Epithelial cell of proximal tubule (primary cell): ENCODE results near the gene CDK2AP2. TPM values are rescaled to one million over a fixed set of nuclear protein-coding genes. Genes with fewer than 3 reads are reported as not detected.
"Not testable (repeated sequence)": the region's sequence is repeated elsewhere in the genome, so short reads cannot be mapped to it uniquely, and the experiment has no call there.

Experiments used
- DNase-seq: peaks from one replicate; pipeline ENCODE4 v3.0.0-alpha.2; 2011; ENCODE audit warnings: low read depth
- H3K4me3 ChIP-seq: 2 replicates; pipeline ENCODE4 v1.5.1; 2011; ENCODE audit warnings: low read depth, mild to moderate bottlenecking, low read length
- CTCF ChIP-seq: conservative IDR thresholded peaks from 2 replicates; pipeline ENCODE4 v1.5.1; 2012; ENCODE audit warnings: low read depth, mild to moderate bottlenecking, low read length
- total RNA-seq: library from RNA; depleted of rRNA; stranded (reverse); fragments of >200 nt; gene quantifications from 2 replicates; pipeline ENCODE4 v1.2.3, GENCODE V29; 2015

CDK2AP2 gene
- total RNA-seq, 1 donor from 2014 or later: 165 TPM

DNA sequence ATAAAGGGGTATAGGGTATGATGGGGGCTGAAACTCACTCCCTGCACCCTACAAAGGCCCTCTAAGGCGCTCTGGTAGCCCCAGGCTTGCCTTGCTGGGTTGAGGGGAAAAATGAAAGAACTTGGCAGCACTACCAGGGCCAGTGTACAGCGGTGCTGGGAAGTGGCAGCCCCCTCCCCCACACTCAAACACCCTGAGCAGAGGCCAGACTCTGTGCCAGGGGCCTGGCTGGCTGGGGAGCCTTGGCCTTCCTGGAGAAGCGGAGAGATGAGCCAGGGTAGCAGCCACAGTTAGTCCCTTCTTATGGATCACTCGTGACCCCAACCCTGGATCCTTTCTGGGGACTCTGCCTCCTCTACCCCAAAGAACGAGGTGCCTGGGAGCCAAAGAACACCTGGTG is 41.6 kb downstream of the CDK2AP2 start:
- DNase-seq: no peak
- TF ChIP-seq CTCF: no peak
- H3K4me3 ChIP-seq: no peak overlapping the region

DNA sequence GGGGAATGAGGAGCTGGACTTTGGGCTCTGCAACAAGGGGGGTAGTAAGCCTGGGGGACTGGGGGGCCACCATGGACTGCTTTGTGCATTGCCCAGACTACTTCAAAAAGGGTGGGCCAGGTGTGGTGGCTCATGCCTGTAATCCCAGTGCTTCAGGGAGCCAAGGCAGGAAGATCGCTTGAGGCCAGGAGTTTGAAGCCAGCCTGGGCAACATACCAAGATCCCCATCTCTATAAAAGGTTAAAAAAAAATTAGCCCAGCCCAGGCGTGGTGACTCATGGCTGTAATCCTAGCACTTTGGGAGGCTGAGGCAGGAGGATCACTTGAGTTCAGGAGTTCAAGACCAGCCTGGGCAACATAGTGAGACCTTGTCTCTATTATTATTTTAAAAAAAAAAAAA is 42.4 kb downstream of the CDK2AP2 start:
- not testable (repeated sequence) for DNase-seq
- H3K4me3 ChIP-seq: peak overlapping the region; percentile 83

DNA sequence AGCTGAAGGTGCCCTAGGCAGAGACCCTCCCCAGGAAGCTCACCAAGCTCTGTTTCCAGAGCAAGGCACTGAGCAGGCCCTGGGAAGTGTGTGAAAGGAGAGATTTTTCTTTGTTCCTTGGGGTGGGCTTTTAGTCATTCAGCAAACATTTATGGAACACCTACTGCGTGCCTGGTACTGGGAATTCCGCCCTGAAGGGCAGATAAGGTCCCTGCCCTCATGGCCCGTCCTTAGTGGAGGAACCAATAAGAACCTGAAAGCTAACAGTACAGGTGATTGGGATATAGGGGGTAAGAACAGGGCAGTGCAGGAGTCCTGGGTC is 42.8 kb downstream of the CDK2AP2 start:
- TF ChIP-seq CTCF: no peak
- DNase-seq: no peak
- peak overlapping the region; percentile 83 for H3K4me3 ChIP-seq

DNA sequence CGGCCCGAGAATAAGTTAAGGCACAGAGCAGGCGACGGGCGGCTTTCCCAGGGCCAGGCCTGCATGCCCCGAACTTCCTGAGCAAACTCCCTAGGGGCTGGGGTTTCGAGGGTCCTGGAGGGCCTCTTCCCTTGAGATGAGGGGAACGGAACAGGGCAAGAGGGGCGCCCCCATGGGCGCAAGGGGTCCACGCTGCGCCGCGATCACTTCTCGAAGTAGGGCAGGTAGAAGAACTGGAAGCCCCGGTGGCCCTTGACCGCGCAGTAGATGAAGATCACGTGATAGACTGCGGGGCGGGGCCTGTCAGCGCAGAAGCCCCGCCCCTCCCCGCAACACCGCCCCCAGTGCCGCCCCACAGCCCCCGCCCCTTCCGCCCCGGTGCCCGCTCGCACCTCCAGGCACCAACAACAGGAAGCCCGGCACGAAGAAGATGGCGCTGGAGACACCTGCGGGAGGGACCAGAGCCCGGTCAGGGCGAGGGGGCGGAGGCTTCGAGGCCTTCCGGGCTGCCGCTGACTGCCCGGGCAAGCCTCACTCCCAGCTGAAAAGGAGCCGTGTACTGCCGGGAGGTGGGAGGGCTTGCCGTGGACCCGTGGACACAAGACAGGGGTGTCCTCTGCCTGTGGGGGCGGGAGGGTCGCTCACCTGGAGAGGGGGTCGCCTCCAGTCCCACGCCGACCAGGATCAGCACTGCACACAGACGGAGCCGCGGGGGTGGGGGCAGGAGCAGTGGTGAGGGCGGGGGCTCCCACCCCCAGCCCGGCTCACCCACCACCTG is 43.4 kb downstream of the CDK2AP2 start:
- H3K4me3 ChIP-seq: peak overlapping the region; percentile 83
- DNase-seq: no peak

GRCh38 chr11:67463680-67464410 is 44.1 kb downstream of the CDK2AP2 start:
- H3K4me3 ChIP-seq: peak overlapping the region; percentile 83
- no peak for TF ChIP-seq CTCF
- DNase-seq: no peak

More for the DNA sequence above, 43.4 kb downstream of the CDK2AP2 start:
- no peak for TF ChIP-seq CTCF

- TF ChIP-seq CTCF: no peak
- no peak overlapping the region for H3K4me3 ChIP-seq
- DNase-seq: no peak
These were observed 44.8 kb downstream of the CDK2AP2 start for GRCh38 chr11:67463186-67463585.

DNA sequence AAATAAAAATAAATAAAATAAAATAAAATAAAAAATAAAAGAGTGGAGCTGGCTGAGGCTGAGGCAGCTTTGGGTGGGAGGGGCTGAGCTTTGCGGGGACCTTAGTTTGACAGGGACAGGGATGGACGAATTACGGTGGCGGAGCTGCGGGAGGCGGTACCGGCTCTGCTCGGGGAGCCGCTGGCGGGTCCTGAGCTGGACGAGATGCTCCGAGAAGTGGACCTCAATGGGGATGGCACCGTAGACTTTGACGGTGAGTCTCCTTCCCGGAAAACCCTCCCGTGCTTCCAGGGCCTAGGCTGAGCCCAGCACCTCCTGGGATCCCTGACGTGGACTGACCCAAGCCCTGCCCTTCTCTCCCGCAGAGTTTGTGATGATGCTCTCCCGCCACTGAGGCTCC is 49.7 kb downstream of the CDK2AP2 start:
- no peak overlapping the region for H3K4me3 ChIP-seq

More for the DNA sequence above, 49.7 kb downstream of the CDK2AP2 start:
- TF ChIP-seq CTCF: no peak
- DNase-seq: no peak
